HL-60 (cell line): Measurements from ENCODE around the gene PCNA.

Experiments
- CTCF ChIP-seq: IDR thresholded peaks from one replicate; pipeline ENCODE4 v1.5.1; 2011; ENCODE audit warnings: low read length, control low read depth, inconsistent platforms; ENCODE audit not compliant: insufficient read depth
- GABPA ChIP-seq: IDR thresholded peaks from 2 replicates; pipeline ENCODE4 v1.6.1; 2012; ENCODE audit warnings: low read depth
- POLR2AphosphoS5 ChIP-seq: IDR thresholded peaks from 2 replicates; pipeline ENCODE4 v1.6.1; 2012; ENCODE audit warnings: low read depth
- REST ChIP-seq: IDR thresholded peaks from 2 replicates; pipeline ENCODE4 v1.6.1; 2012; ENCODE audit warnings: low read depth; ENCODE audit not compliant: insufficient replicate concordance
- SPI1 ChIP-seq: IDR thresholded peaks from 2 replicates; pipeline ENCODE4 v1.6.1; 2012; ENCODE audit warnings: low read depth, mild to moderate bottlenecking, borderline replicate concordance

DNA sequence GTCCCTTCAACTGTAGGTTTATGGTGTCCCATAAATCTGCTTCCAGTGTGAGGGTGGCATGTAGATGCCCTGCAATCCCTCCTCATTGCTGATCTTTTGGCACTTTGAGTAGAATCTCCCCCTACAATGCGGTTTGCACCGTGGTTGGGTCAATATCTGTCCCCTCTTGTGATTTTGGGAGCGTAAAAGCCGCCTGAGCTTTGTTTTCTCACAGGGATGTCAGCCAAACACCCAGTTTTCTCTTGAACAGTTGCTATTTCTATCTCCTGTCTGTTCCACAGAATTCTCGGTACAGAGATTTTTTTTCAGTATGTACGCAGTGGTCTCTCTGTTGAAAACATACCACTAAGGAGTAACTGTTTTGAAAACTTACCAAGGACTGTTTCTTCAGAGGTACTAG is 28.8 kb upstream of the PCNA start:
- TF ChIP-seq CTCF (no peak), POLR2AphosphoS5 (no peak), REST (no peak), GABPA (no peak), SPI1 (no peak)
